Measurements from ENCODE around the gene DOCK3. TPM values are rescaled to one million over a fixed set of nuclear protein-coding genes. Genes with fewer than 3 reads are reported as not detected.
A peak's percentile ranks its signal among the peaks of the same experiment; 100 is the strongest.
"Not testable (repeated sequence)": the region's sequence is repeated elsewhere in the genome, so short reads cannot be mapped to it uniquely, and the experiment has no call there.

The DOCK3 gene
- polyA plus RNA-seq, 1 donor from 2014 or later = not detected

DNA sequence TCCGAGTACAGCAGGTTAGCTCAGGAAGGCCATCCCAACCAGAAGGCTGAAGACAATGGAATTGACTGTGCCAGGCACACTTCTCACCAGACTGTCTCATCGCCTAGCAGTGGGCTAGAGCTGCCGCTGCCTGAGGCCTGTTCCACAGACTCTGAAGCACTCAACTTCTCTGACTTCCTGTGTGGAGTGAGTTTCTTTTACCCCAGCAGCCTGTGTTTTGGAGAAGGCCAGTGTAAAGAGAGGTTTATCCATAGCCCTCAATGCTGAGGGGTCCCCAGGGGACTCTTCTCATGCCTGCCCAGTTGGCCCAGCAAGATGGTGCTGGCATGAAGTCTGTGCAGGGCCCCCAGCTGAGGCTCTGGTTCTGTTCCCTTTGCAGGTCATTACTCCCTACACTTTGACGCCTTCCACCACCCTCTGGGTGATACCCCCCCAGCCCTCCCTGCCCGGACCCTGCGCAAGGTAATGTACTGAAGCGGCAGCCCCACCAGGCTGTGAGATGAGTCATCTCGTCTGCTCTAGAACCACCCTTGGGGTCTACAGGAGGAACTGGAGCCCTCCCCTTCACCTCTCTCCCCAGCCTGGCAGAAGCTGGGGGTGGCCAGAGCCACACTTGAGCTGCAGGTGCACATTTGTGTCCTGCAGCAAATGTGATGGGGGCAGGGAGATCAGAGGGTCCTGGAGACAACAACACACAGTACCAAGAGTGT is 705.2 kb downstream of the DOCK3 start:
- peaks cover 5 to 9% (median 5%) of the 10 kb centered on the region in 3 donors for H3K4me1 Mint-ChIP-seq
- no peaks in the 10 kb centered on the region for H3K9me3 Mint-ChIP-seq
- no peak overlapping the region for H3K27ac Mint-ChIP-seq
- peak overlapping the region in 1 of 4 donors; percentile 63 for H3K4me3 Mint-ChIP-seq
- peaks cover 2% of the 10 kb centered on the region for H3K27me3 Mint-ChIP-seq
- peaks cover 1% of the 10 kb centered on the region for H3K36me3 Mint-ChIP-seq

DNA sequence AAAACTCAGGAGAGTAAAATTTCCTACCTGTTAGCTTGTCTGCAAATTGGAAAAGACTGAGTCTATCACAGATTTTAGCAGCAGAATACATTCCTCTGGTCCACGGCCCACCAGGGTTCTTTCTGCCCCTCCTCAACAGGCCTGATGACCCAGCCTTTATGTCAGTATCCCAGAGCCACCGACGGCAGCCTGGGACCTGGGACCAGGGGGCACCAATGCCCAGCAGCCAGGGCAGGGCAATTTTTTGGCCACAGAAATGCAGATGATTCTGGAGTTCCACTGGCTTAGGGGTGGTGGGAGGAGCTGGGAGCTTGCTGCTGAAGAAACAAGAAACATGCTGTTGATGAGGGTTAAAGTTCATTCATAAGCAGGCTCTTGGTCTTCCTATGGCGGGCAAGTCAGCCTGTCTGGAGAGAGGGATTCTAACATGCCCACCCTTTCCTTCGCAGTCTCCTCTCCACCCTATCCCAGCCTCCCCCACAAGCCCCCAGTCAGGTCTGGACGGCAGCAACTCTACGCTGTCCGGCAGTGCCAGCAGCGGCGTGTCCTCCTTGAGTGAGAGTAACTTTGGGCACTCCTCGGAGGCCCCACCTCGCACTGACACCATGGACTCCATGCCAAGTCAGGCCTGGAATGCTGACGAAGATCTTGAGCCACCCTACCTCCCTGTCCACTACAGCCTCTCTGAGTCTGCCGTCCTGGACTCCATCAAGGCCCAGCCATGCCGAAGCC is 706.0 kb downstream of the DOCK3 start:
- Mint-ChIP-seq H3K27ac (peak overlapping the region in 2 of 3 donors; percentile 15 to 48), H3K27me3 (no peaks in the 10 kb centered on the region), H3K36me3 (peaks cover 1% of the 10 kb centered on the region), H3K9me3 (no peaks in the 10 kb centered on the region), H3K4me1 (peaks cover 8 to 14% (median 12%) of the 10 kb centered on the region in 3 donors), H3K4me3 (peak overlapping the region in 1 of 4 donors; percentile 63)

DNA sequence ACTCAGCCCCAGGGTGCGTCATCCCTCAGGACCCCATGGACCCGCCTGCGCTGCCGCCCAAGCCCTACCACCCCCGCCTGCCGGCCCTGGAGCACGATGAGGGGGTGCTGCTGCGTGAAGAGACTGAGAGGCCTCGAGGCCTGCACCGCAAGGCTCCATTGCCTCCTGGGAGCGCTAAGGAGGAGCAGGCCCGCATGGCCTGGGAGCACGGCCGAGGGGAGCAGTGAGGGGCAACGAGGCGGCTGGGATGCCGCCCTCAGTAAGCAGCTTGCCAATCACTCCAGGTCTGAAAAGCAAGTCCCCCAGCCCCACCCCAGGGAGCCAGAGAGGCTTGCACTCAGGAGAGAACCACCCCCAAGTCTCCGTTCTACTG is 706.6 kb downstream of the DOCK3 start:
- peaks cover 1% of the 10 kb centered on the region for H3K36me3 Mint-ChIP-seq
- H3K4me3 Mint-ChIP-seq = no peak overlapping the region
- peaks cover 13 to 19% (median 17%) of the 10 kb centered on the region in 3 donors for H3K4me1 Mint-ChIP-seq
- H3K27ac Mint-ChIP-seq = no peak overlapping the region
- H3K9me3 Mint-ChIP-seq = no peaks in the 10 kb centered on the region
- H3K27me3 Mint-ChIP-seq = no peaks in the 10 kb centered on the region

DNA sequence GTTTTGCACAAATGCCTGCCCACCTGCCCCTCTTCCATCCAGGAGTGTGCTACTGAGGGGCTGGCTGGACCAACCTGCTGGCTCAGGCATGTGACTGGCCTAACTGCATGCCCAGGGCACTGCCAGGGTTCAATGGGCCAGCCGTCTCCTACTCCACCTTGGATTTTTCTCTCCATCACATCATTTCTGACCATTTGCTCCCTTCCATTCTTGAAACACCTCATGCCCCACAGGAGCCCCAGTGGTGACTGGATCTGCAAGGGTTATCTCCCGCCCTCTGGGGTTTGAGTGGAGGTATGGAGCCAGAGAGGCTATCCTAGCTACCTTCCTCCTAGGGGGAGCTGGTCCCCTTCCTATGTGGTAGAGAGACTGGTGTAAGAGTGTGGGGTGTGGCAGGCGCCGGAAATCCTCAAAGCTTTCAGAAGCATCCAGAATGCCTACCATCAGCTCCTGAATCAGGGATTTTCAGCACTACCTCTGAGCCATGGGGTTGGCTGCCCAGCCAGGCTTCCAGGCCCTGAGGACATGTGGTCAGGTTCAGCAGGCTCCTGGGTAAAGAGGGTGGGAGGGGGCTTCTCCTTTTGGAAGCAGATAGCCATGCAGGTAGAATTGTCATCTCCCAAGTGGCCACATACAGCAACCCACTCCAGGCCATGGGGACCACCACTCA is 707.5 kb downstream of the DOCK3 start:
- Mint-ChIP-seq H3K4me1 (peaks cover 20 to 23% (median 20%) of the 10 kb centered on the region in 3 donors), H3K9me3 (no peaks in the 10 kb centered on the region), H3K36me3 (peaks cover 1% of the 10 kb centered on the region), H3K4me3 (peak overlapping the region in 1 of 4 donors; percentile 95), H3K27ac (no peak overlapping the region), H3K27me3 (no peaks in the 10 kb centered on the region)

DNA sequence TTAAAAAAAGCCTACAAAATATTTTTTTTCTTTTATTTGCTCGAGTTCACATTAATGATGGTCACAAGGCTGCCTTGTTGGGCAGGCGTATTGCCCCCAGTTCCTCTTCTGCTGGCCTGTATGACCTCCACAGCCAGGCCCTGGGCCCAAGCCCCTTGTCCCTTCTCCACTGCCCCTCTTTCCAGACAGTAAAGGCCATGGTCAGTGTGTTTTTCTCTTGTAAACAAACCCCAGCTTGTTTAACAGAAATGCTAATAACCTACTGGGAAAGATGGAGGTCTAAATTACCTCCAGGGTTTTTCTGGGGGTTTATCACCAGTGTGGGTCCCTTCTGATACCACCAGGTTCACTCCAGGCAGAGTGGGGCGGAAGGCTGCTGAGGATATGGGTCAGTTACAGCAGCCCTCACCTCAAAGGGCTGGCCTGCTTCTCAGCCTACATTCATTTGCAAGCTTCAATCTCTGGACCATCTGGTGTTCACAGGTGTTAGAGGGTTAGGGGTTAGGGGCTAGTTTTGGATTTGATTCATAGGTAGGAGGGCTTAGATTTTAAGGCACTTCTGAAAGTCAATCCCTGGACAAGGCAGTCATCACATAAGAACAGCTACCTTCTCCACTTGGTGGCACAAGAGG is 708.3 kb downstream of the DOCK3 start:
- Mint-ChIP-seq H3K4me3 (peak overlapping the region; percentile 9 to 99 (median 73)), H3K27me3 (no peaks in the 10 kb centered on the region), H3K9me3 (no peaks in the 10 kb centered on the region), H3K36me3 (peaks cover 1% of the 10 kb centered on the region), H3K27ac (no peak overlapping the region), H3K4me1 (peaks cover 20 to 27% (median 25%) of the 10 kb centered on the region in 3 donors)

DNA sequence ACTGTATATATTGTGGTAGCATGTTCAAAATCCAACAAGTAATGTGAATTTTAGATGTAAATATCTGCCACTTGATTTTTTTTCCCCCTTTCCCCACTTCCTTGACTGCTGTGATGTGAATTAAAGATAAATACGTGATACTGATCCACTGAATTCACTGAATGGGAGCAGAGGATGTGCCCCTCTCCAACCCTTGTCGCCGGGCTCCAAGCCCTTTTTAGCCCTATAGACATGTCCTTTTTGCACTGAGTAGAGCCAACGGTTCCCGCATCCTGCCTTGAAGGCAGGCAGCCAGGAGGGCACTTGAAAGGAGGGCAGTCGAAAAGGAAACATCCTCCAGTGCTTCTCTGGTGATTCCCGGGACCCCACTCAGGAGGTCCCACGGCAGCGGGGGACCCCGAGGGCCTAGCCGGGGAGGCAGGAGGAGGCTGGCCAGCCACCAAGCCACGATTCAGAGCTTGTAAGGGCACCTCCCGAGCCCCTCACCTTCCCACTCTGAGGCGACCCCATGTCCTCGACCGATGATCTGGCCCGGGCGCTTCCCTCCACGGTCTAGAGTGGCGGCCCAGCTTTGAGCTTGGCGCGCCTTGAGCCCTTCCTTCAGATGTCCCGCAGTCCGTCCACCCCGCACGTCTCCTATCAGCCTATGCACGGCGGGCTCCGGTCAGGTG is 709.5 kb downstream of the DOCK3 start:
- Mint-ChIP-seq H3K4me3 (peak overlapping the region; percentile 95 to 100 (median 99)), H3K27ac (peak overlapping the region; percentile 98 to 99 (median 98)), H3K9me3 (no peaks in the 10 kb centered on the region), H3K36me3 (no peaks in the 10 kb centered on the region), H3K27me3 (no peaks in the 10 kb centered on the region), H3K4me1 (peaks cover 18 to 29% (median 26%) of the 10 kb centered on the region in 3 donors)

DNA sequence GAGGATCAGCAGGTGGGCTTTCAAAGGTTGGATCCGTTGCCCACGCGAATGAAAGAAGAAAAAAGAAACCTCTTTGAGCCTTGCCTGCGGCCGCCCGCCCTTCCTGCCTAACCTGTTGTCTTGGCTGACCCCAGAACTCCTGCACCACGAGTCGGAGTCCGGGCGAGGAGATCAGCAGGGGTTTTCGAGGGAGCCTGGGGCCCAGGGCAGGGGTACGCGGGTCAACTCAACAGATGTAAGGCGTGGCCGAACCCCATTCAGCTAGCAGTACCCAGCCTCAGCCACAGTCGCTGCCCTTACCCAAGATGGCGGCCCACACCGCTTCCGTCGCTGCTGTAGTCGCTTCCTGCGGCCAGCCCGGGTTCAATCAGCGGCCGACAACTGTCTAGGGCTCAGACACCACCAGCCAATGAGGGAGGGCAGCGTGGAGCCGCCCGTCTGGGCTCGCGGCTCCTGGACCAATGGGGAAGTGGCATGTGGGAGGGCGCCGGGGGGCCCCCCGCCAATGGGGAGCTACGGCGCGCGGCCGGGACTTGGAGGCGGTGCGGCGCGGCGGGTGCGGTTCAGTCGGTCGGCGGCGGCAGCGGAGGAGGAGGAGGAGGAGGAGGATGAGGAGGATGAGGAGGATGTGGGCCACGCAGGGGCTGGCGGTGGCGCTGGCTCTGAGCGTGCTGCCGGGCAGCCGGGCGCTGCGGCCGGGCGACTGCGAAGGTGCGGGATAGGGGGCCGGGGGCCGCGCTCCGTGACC is 710.2 kb downstream of the DOCK3 start, which contains the start of gene MANF:
TSS of gene MANF (plus strand) at position 566 of the 748 bp plus-strand sequence. CDS start at position 618, 52 bp downstream.
- Mint-ChIP-seq H3K9me3 (no peaks in the 10 kb centered on the region), H3K36me3 (no peaks in the 10 kb centered on the region), H3K4me3 (peak within 1 kb of the TSS; percentile 95 to 100 (median 99)), H3K4me1 (peaks cover 25 to 33% (median 29%) of the 10 kb centered on the region in 3 donors), H3K27me3 (no peaks in the 10 kb centered on the region), H3K27ac (peak within 1 kb of the TSS; percentile 98 to 99 (median 98))

DNA sequence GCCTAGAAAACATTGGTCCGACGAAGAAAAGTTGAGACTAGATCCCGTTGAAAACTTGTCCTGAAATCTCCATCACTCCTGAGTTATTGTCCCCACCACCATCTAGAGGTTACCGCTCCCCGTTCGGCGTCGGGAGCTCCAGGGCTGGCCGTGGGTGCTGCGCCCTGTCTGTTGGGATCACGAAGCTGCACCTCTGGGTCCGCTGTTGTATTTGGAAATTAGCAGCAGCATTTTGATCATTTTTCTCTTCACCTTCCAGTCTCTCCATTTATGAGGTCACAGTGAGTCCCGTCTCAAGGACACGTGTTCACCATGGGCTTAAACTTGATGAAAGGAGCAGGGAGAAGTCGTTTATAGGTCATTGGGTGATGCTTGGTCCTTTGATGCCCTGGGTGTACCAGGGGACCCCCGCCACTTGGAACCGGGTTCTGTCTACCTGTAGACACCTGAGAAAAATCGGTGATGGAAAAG is 710.9 kb downstream of the DOCK3 start:
- H3K36me3 Mint-ChIP-seq = no peaks in the 10 kb centered on the region
- H3K27ac Mint-ChIP-seq = peak overlapping the region; percentile 97 to 99 (median 98)
- peak overlapping the region; percentile 95 to 100 (median 99) for H3K4me3 Mint-ChIP-seq
- no peaks in the 10 kb centered on the region for H3K9me3 Mint-ChIP-seq
- peaks cover 25 to 36% (median 33%) of the 10 kb centered on the region in 3 donors for H3K4me1 Mint-ChIP-seq
- no peaks in the 10 kb centered on the region for H3K27me3 Mint-ChIP-seq

DNA sequence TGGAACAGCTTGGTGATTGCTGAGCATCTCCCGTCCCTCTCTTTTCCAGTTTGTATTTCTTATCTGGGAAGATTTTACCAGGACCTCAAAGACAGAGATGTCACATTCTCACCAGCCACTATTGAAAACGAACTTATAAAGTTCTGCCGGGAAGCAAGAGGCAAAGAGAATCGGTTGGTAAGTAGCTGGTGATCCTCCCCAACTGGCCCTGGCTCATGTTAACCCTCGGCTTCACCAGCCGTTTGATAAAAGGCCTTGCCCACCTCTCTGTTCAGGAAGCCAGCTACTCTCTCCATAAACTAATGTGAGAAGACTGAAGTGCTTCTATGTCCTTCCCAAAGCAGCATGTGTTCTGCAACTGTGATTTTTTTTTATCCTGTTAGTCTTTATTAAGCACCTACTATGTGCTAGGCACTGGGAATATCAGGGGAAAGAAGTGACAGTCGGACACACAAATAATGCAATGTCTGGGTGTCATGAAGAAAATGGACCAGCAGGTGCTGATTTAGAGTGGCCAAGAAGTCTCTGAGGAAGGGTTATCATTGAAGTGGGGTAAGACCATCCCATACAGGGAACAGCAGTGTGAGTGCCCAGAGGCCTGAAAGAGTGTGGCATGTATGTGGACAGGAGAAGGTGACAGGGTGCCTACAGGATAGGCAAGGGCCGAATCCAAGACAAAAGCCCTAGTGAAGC is 711.6 kb downstream of the DOCK3 start:
- Mint-ChIP-seq H3K4me1 (peaks cover 25 to 40% (median 35%) of the 10 kb centered on the region in 3 donors), H3K27me3 (no peaks in the 10 kb centered on the region), H3K27ac (peak overlapping the region; percentile 63 to 99 (median 98)), H3K4me3 (peak overlapping the region; percentile 95 to 100 (median 99)), H3K9me3 (no peaks in the 10 kb centered on the region), H3K36me3 (no peaks in the 10 kb centered on the region)

DNA sequence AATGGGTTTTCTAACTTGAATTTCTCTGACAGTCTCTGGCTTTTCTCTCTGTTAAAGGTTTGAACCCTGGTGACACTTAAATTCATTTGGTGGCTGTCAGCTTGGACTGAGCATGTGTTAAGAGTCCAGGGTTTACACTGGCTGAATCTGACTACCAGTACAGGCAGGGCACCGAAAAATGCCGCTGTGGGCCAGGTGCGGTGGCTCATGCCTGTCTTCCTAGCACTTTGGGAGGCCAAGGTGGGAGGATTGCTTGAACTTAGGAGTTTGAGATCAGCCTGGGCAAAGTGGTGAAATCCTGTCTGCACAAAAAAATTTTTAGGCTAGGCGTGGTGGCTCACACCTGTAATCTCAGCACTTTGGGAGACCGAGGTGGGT is 712.1 kb downstream of the DOCK3 start:
- Mint-ChIP-seq H3K36me3 (no peaks in the 10 kb centered on the region), H3K9me3 (no peaks in the 10 kb centered on the region), H3K27ac (peak overlapping the region; percentile 39 to 99 (median 98)), H3K27me3 (no peaks in the 10 kb centered on the region), H3K4me3 (peak overlapping the region; percentile 95 to 100 (median 99)), H3K4me1 (peaks cover 25 to 40% (median 35%) of the 10 kb centered on the region in 3 donors)

DNA sequence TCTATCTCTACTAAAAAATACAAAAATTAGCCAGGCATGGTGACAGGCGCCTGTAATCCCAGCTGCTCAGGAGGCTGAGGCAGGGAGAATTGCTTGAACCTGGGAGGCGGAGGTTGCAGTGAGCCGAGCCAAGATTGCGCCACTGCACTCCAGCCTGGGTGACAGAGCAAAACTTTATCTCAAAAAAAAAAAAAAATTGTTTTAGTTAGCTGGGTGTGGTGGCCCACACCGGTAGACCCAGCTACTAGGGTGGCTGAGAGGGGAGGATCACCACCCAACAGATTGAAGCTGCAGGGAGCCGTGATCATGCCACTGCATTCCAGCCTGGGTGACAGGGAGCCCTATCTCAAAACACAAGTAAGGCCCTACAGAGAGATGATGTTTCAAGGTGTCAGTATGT is 712.6 kb downstream of the DOCK3 start:
- H3K27me3 Mint-ChIP-seq, H3K36me3 Mint-ChIP-seq, H3K9me3 Mint-ChIP-seq: not testable (repeated sequence)
- peak overlapping the region in 3 of 4 donors; percentile 39 to 100 (median 70) for H3K4me3 Mint-ChIP-seq
- H3K4me1 Mint-ChIP-seq = peaks cover 25 to 40% (median 35%) of the 10 kb centered on the region in 3 donors
- H3K27ac Mint-ChIP-seq = peak overlapping the region in 1 of 3 donors; percentile 98

DNA sequence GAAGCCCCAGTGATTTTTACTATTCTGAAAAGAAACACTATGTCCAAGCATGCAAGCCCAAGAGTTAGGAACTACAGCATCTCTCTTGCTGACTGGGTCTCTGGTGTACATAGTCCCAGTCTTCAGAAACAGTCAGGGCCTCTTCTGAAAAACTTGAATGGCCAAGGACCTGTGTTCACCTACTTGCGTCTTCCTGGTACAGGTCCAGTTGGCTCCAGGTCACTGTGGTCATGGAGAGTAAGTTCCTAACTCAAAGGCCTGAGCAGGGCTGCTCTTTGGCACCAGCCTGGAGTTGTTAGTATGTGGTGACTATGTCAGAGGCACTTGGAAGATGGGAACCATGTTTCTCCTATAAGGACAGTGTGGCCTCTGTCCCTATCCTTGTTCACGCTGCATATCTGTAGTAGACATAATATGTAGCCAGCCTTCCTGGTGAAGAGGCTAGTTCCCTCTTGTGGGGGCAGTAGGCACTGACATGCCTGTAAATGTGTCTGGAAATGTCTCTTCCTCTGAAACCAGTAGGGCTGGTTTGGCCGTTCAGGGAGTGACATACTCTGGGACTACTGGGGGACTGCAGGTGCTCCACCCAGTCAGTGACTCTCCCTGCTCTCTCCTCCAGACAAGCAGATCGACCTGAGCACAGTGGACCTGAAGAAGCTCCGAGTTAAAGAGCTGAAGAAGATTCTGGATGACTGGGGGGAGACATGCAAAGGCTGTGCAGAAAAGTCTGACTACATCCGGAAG is 713.7 kb downstream of the DOCK3 start:
- peaks cover 28 to 40% (median 40%) of the 10 kb centered on the region in 3 donors for H3K4me1 Mint-ChIP-seq
- no peaks in the 10 kb centered on the region for H3K27me3 Mint-ChIP-seq
- H3K9me3 Mint-ChIP-seq = no peaks in the 10 kb centered on the region
- no peaks in the 10 kb centered on the region for H3K36me3 Mint-ChIP-seq
- peak overlapping the region in 2 of 4 donors; percentile 30 to 94 for H3K4me3 Mint-ChIP-seq
- H3K27ac Mint-ChIP-seq = peak overlapping the region in 1 of 3 donors; percentile 98

Data from IgD-negative memory B cell (primary cell).